ENCODE data around the gene GLI1. TPM values are rescaled to one million over a fixed set of nuclear protein-coding genes. Genes with fewer than 3 reads are reported as not detected.

GLI1 gene
- total RNA-seq, 1 donor from 2014 or later = 1.3 TPM

DNA sequence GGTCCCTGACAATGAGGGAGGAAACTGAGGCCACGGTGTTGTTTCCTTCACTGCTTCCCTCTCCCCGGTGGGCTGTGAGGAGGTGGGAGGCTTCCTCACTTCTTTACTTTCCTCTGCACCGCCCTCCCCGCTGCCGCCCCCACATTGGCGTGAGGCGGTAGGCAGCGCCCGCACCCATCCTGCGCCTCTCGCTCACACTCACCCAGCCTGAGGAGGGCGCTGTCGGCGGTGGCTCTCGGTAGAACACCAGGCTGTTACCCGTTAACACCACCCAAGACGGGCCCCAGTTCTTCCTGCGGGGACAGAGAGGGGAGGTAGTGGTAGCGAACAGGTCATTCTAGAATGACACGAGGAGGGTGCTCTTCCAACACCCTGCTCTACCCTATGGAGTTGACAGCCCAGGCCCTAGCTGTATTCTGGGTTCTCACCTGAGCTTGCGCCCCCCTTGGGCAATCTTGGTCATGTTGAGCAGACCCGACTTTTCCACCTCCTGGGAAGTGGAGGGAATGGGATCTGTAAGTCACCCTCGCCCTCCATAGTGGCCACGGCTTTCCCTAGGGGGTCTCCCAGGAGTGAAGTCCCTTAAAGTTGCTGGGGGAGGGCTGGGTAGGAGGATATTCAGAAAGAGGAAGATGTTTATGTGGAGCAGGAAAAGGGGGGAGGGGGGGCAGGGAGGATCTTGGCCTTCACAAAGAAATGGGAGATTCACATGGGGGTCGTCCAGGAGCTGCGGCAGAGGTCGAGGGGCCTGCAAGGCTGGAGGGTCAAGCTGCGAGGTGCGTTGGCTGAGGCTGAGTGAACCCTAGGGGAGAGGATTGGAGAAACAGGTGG, 16.8 kb downstream of the GLI1 start:
- Mint-ChIP-seq H3K27ac (peak overlapping the region; percentile 100), H3K4me1 (ENCODE audit: low read depth) (peaks cover 47% of the 10 kb centered on the region), H3K4me3 (ENCODE audit: low read depth) (peak overlapping the region; percentile 93), H3K36me3 (ENCODE audit: low read depth) (peaks cover 59% of the 10 kb centered on the region), H3K9me3 (no peaks in the 10 kb centered on the region), H3K27me3 (ENCODE audit: low read depth) (no peaks in the 10 kb centered on the region)
- intact Hi-C loops (cut with micrococcal nuclease) = loop anchor here (2.0 kb wide), 1 partner anchor 70 kb away; the partner anchor contains the start of gene DCTN2
- peak; percentile 72 for DNase-seq (ENCODE audit: low spot score)

GRCh38 chr12:57476993-57477709, 17.6 kb downstream of the GLI1 start:
- intact Hi-C loops (cut with micrococcal nuclease) = loop anchor here (1.0 to 2.0 kb wide), 2 partner anchors 15 to 70 kb away; partner anchors contain the start of gene DCTN2
- Mint-ChIP-seq H3K27me3 (ENCODE audit: low read depth) (no peaks in the 10 kb centered on the region), H3K36me3 (ENCODE audit: low read depth) (peaks cover 53% of the 10 kb centered on the region), H3K4me1 (ENCODE audit: low read depth) (peaks cover 47% of the 10 kb centered on the region), H3K9me3 (no peaks in the 10 kb centered on the region), H3K27ac (peak overlapping the region; percentile 100), H3K4me3 (ENCODE audit: low read depth) (peak overlapping the region; percentile 93)
- DNase-seq (ENCODE audit: low spot score) = no peak

DNA sequence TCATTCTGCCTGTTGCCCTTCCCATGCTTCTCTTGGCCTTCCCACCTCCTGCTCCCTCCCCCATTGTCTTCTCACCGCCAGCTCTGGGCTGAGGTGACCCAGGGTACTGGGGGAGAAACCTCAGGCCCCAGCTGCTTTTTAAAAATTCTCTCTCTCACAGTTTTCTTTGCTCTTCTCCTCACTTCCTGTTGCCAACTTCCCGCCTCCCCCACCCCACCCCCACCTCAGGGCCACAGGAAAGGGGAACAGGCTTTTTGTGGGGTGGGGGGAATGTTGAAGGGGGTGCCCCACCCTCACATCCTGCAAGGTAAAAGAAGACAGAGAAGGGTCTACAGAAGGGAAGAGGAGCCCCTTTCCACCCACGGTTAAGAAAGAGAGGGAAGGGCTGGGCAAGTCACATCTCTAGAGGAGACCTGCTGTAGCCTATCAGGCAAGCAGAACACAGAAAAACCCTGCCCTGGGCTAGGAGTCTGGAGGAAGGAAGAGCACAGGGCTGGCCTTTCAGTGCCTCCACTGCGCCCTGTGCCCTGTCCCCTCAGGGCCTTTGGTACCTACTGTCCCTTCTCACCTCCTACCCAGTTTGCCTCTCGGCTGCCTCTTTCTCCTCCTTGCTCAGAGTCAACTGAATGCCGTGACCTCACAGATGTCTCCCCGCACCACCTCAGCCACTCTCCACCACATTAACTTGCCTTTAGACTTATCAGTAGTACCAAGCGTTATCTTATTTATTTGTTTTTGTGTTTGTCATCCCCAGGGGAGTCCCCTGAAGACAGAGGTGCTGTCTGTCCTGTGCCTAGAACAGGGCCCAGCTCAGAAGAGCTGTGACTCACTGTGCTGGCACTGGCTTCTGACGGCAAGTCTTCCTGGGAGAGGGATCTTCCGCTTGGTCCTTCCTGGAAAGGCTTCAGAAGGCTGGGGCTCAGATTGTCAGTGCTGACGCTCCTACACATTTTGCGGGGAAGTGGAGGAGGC, 18.4 kb downstream of the GLI1 start:
- H3K9me3 Mint-ChIP-seq = no peaks in the 10 kb centered on the region
- peak; percentile 51 for DNase-seq (ENCODE audit: low spot score)
- H3K4me1 Mint-ChIP-seq (ENCODE audit: low read depth) = peaks cover 46% of the 10 kb centered on the region
- peaks cover 45% of the 10 kb centered on the region for H3K36me3 Mint-ChIP-seq (ENCODE audit: low read depth)
- H3K4me3 Mint-ChIP-seq (ENCODE audit: low read depth) = peak overlapping the region; percentile 93
- H3K27ac Mint-ChIP-seq = peak overlapping the region; percentile 100
- no peaks in the 10 kb centered on the region for H3K27me3 Mint-ChIP-seq (ENCODE audit: low read depth)
- intact Hi-C loops (cut with micrococcal nuclease) = loop anchor here (1.0 to 2.0 kb wide), 3 partner anchors 16 to 791 kb away; partner anchors contain the start of gene DCTN2

GRCh38 chr12:57479043-57479375, 19.4 kb downstream of the GLI1 start:
- Mint-ChIP-seq H3K27me3 (ENCODE audit: low read depth) (no peaks in the 10 kb centered on the region), H3K36me3 (ENCODE audit: low read depth) (peaks cover 41% of the 10 kb centered on the region)

GRCh38 chr12:57479376-57480115, 20.0 kb downstream of the GLI1 start, which contains the start of gene ARHGAP9:
ARHGAP9 (minus strand) TSS chr12:57479866; CDS start chr12:57479406, 460 bp downstream.
- peak within 1 kb of the TSS; percentile 93 for H3K4me3 Mint-ChIP-seq (ENCODE audit: low read depth)
- H3K36me3 Mint-ChIP-seq (ENCODE audit: low read depth) = peaks cover 35% of the 10 kb centered on the region
- H3K4me1 Mint-ChIP-seq (ENCODE audit: low read depth) = peaks cover 47% of the 10 kb centered on the region
- H3K27me3 Mint-ChIP-seq (ENCODE audit: low read depth) = no peaks in the 10 kb centered on the region
- DNase-seq (ENCODE audit: low spot score) = peak; percentile 59
- H3K9me3 Mint-ChIP-seq = no peaks in the 10 kb centered on the region
- peak within 1 kb of the TSS; percentile 100 for H3K27ac Mint-ChIP-seq
- intact Hi-C loops (cut with micrococcal nuclease) = loop anchor here (1.0 to 2.0 kb wide), 3 partner anchors 8 to 793 kb away; partner anchors contain the start of gene DDIT3

More at GRCh38 chr12:57479043-57479375, 19.4 kb downstream of the GLI1 start:
- H3K4me1 Mint-ChIP-seq (ENCODE audit: low read depth) = peaks cover 52% of the 10 kb centered on the region
- DNase-seq (ENCODE audit: low spot score) = no peak
- H3K4me3 Mint-ChIP-seq (ENCODE audit: low read depth) = peak overlapping the region; percentile 93
- intact Hi-C loops (cut with micrococcal nuclease) = loop anchor here (1.0 to 2.0 kb wide), 3 partner anchors 8 to 792 kb away; partner anchors contain the start of gene DDIT3
- no peaks in the 10 kb centered on the region for H3K9me3 Mint-ChIP-seq
- peak overlapping the region; percentile 100 for H3K27ac Mint-ChIP-seq

DNA sequence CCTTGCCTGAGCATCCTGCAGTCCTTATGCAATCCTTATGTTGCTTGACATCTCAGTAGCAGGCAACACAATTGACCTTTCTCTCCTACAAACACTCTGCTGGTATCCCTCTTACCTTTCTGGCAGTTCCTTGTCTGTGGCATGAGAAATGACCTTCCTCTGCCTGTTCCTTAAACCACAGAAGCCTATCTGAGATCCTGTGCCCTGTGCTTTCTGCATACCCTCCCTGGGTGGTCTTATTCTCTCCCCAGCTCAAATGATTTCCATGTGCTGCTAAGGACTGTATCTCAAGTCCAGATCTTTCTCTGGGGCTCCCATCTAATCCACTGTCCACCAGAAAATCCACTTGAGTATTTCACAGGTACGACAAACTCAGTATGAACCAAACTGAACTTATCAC, 22.1 kb downstream of the GLI1 start:
- no peaks in the 10 kb centered on the region for H3K9me3 Mint-ChIP-seq
- H3K4me3 Mint-ChIP-seq (ENCODE audit: low read depth) = no peak overlapping the region
- no peaks in the 10 kb centered on the region for H3K27me3 Mint-ChIP-seq (ENCODE audit: low read depth)
- intact Hi-C loops (cut with micrococcal nuclease) = no loop called here
- H3K36me3 Mint-ChIP-seq (ENCODE audit: low read depth) = peaks cover 23% of the 10 kb centered on the region
- H3K27ac Mint-ChIP-seq = peak overlapping the region; percentile 80
- DNase-seq (ENCODE audit: low spot score) = no peak
- peaks cover 37% of the 10 kb centered on the region for H3K4me1 Mint-ChIP-seq (ENCODE audit: low read depth)

GRCh38 chr12:57483466-57483865, 23.9 kb downstream of the GLI1 start:
- H3K4me1 Mint-ChIP-seq (ENCODE audit: low read depth) = peaks cover 34% of the 10 kb centered on the region
- no peak overlapping the region for H3K27ac Mint-ChIP-seq
- DNase-seq (ENCODE audit: low spot score) = no peak
- H3K27me3 Mint-ChIP-seq (ENCODE audit: low read depth) = no peaks in the 10 kb centered on the region
- H3K9me3 Mint-ChIP-seq = no peaks in the 10 kb centered on the region
- H3K4me3 Mint-ChIP-seq (ENCODE audit: low read depth) = no peak overlapping the region
- peaks cover 20% of the 10 kb centered on the region for H3K36me3 Mint-ChIP-seq (ENCODE audit: low read depth)
- intact Hi-C loops (cut with micrococcal nuclease) = no loop called here

DNA sequence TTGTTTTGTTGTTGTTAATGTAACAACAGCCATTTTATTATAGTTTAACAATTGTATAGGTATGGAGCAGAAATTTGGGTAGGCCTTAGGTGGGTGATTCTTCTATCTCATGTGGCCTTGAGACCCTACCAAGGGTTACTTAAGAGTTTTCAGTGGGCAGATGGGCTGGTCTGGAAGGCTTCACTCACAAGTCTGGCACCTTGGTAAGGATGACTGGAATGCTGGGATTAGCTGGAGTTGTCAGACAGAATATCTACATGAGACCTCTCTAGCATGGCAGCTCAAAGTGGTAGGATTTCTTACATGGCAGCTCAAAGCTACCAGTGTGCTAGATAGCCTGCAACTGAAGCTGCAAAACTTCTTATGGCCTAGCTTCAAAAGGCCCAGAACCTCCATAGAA, 26.1 kb downstream of the GLI1 start:
- no peak overlapping the region for H3K4me3 Mint-ChIP-seq (ENCODE audit: low read depth)
- intact Hi-C loops (cut with micrococcal nuclease) = loop anchor here (2.0 to 5.0 kb wide), 2 partner anchors 61 to 257 kb away; partner anchors contain the start of gene DCTN2
- peaks cover 24% of the 10 kb centered on the region for H3K4me1 Mint-ChIP-seq (ENCODE audit: low read depth)
- H3K9me3 Mint-ChIP-seq = no peaks in the 10 kb centered on the region
- no peak for DNase-seq (ENCODE audit: low spot score)
- H3K27me3 Mint-ChIP-seq (ENCODE audit: low read depth) = no peaks in the 10 kb centered on the region
- peaks cover 32% of the 10 kb centered on the region for H3K36me3 Mint-ChIP-seq (ENCODE audit: low read depth)
- H3K27ac Mint-ChIP-seq = no peak overlapping the region

- H3K4me1 Mint-ChIP-seq (ENCODE audit: low read depth) = peaks cover 25% of the 10 kb centered on the region
- H3K9me3 Mint-ChIP-seq = no peaks in the 10 kb centered on the region
- intact Hi-C loops (cut with micrococcal nuclease) = loop anchor here (1.0 to 5.0 kb wide), 3 partner anchors 8 to 255 kb away; partner anchors contain the start of genes ARHGAP9 and DCTN2
- H3K27ac Mint-ChIP-seq = no peak overlapping the region
- H3K27me3 Mint-ChIP-seq (ENCODE audit: low read depth) = no peaks in the 10 kb centered on the region
- peaks cover 44% of the 10 kb centered on the region for H3K36me3 Mint-ChIP-seq (ENCODE audit: low read depth)
- H3K4me3 Mint-ChIP-seq (ENCODE audit: low read depth) = no peak overlapping the region
- no peak for DNase-seq (ENCODE audit: low spot score)
Observed at GRCh38 chr12:57487055-57487596, 27.5 kb downstream of the GLI1 start.

DNA sequence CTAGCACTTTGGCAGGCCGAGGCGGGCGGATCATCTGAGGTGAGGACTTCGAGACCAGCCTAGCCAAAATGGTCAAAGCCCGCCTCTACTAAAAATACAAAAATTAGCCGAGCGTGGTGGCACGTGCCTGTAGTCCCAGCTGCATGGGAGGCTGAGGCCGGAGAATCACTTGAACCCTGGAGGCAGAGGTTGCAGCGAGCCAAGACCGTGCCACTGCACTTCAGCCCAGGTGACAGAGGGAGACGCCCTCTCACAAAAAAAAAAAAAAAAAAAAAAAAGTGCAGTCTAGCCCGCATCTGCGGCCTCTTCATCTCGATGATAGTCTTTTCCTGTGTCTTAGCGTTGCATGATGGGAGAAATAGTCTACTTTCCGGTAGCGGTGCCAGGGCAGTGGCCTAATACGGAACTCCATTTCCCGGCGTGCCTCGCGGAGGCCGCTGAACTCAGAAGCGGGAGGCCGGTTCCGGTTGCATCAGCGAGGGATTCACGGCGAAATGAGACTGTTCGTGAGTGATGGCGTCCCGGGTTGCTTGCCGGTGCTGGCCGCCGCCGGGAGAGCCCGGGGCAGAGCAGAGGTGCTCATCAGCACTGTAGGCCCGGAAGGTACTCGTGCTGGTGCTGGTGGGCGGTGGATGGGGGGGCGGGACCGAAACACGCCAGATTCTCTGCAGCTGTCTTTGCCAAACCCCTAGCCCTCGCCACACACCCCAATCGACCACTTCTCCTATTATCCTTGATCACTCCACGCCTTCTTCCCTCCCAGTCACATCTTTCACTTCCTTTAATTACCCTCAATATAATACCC, 28.2 kb downstream of the GLI1 start, which contains the start of gene MARS1:
Gene MARS1, plus strand, starts transcription at position 472 of the 805 bp plus-strand sequence. Its CDS starts 23 bp downstream, at position 495.
- intact Hi-C loops (cut with micrococcal nuclease) = loop anchor here (1.0 to 5.0 kb wide), 4 partner anchors 8 to 255 kb away; partner anchors contain the start of genes ARHGAP9, DCTN2 and DDIT3
- Mint-ChIP-seq H3K9me3 (no peaks in the 10 kb centered on the region), H3K4me3 (ENCODE audit: low read depth) (peak within 1 kb of the TSS; percentile 99), H3K4me1 (ENCODE audit: low read depth) (peaks cover 25% of the 10 kb centered on the region), H3K27me3 (ENCODE audit: low read depth) (no peaks in the 10 kb centered on the region), H3K36me3 (ENCODE audit: low read depth) (peaks cover 49% of the 10 kb centered on the region), H3K27ac (peak within 1 kb of the TSS; percentile 95)
- peak; percentile 92 for DNase-seq (ENCODE audit: low spot score)
